Measurements from ENCODE around the gene IL12B.
"Not testable (repeated sequence)": the region's sequence is repeated elsewhere in the genome, so short reads cannot be mapped to it uniquely, and the experiment has no call there.

Gene IL12B

DNA sequence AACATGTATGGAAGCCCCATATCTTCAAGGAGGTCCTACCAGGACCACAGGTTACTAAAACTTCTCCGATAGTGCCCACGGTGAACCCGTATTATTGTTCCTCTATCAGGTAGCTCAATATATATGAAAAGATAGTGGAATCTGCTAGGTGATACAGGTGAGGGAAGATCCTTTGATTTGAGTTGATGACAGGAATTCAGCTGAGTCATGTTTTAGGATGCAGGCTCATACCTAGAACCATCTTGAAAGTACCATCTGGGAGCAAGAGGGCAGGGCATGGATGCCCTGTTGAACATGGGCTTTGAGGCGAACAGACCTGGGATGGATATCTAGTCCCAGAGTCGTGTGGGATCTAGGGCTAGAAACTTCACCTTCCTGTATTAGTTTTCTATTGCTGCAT, 35.4 kb downstream of the IL12B start:
- no peak for DNase-seq (ENCODE audit: low spot score)

DNA sequence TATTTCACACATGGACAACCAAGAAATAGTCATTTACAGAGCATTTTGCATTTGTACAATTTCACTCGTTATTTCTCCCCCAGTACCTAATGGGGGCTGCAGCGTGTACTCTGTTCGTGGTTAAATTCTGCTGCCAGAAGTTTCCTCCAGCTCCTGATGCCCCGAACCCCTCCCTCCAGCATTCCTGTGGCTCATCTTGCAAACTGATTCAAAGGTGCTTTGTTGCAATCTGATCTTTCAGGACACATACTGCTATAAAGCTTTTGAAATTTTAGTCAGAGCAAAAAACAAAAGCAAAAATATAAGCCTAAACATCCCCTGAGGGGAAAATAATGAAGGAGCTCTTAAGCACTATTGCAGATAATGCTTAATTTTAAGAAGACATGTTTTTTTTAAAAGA, 39.5 kb downstream of the IL12B start:
- no peak for DNase-seq (ENCODE audit: low spot score)

DNA sequence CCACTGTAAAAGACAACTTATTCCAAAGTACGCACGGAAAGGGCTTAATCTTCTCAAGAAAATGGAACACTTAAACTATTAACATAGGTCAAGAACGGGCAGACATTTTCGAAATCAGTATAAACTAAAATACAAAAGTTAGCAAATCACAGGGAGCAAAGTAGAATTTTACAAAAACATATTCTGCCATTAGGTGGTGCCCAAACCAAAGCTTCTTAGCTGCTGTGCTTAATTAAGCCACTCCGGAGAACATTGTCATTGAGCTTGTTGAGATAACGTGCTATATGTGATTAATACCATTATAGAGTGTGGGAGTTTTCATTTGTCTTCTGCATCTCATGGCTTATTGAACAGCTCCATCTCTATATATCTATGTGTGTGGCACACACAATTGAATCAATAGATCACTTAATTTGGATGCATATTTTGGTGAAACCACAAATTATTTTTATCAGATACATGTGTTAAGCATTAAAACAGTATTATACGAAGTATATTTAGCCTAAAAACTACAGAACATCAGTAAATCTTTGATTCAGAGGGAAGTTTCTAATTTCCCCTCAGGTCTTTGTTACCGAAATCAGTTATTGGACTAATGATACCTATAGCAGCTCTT, 43.8 kb downstream of the IL12B start:
- DNase-seq (ENCODE audit: low spot score), result peak; percentile 22

GRCh38 chr5:159274676-159275075, 55.6 kb downstream of the IL12B start:
- DNase-seq (ENCODE audit: low spot score), result no peak

- no peak for DNase-seq (ENCODE audit: low spot score)
These were observed 56.4 kb downstream of the IL12B start for GRCh38 chr5:159273923-159274322.

GRCh38 chr5:159269723-159270122, 60.6 kb downstream of the IL12B start:
- no peak for DNase-seq (ENCODE audit: low spot score)

DNA sequence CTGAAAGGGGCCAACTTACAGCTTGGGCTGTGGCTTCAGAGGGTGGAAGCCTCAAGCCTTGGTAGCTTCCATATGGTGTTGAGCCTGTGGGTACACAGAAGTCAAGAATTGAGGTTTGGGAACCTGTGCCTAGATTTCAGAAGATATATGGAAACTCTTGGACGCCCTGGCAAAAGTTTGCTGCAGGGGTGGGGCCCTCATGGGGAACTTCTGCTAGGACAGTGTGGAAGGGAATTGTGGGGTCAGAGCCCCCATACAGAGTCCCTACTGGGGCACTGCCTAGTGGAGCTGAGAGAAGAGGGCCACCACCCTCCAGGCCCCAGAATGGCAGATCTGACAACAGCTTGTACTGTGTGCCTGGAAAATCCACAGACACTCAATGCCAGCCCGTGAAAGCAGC, 63.5 kb downstream of the IL12B start:
- not testable (repeated sequence) for DNase-seq (ENCODE audit: low spot score)

Data from AG08396 (cell line).